HAP-1 (cell line): Measurements from ENCODE around the gene ARPC4.

Experiments
- DNase-seq, 2 experiments: peaks; one replicate each; pipeline ENCODE4 v3.0.0-alpha.2; 2016 to 2020; ENCODE audit warnings: low spot score in 2 of 2
- H3K27me3 ChIP-seq: fragments of 250-450 bp; sonication (Bioruptor Pico); 2 replicates; pipeline ENCODE4 v1.5.1; 2020; ENCODE audit warnings: low read depth, mild to moderate bottlenecking, moderate library complexity
- H3K36me3 ChIP-seq: fragments of 250-450 bp; sonication (Bioruptor Pico); replicated peaks from 2 replicates; pipeline ENCODE4 v1.5.1; 2020; ENCODE audit warnings: mild to moderate bottlenecking
- H3K4me1 ChIP-seq: fragments of 250-450 bp; sonication (Bioruptor Pico); 2 replicates; pipeline ENCODE4 v1.5.1; 2020; ENCODE audit warnings: mild to moderate bottlenecking
- H3K4me3 ChIP-seq: fragments of 250-450 bp; sonication (Bioruptor Pico); 2 replicates; pipeline ENCODE4 v1.5.1; 2020; ENCODE audit warnings: mild to moderate bottlenecking, moderate library complexity
- H3K9me3 ChIP-seq: fragments of 250-450 bp; sonication (Bioruptor Pico); 2 replicates; pipeline ENCODE4 v1.5.1; 2020; ENCODE audit warnings: mild to moderate bottlenecking, moderate library complexity
- in situ Hi-C: fragments of 300-500 bp; cut with MboI; formaldehyde crosslinking; loops from 3 replicates; pipeline ENCODE4 v1.14.3; 2020; ENCODE audit warnings: low sequenced_read_pairs, inconsistent platforms, mixed read lengths

Gene ARPC4

GRCh38 chr3:9779075-9779593, 13.7 kb upstream of the ARPC4 start:
- Histone ChIP-seq H3K4me3 (no peak overlapping the region), H3K36me3 (peaks cover 23% of the 10 kb centered on the region), H3K9me3 (no peaks in the 10 kb centered on the region), H3K4me1 (no peaks in the 10 kb centered on the region), H3K27me3 (no peaks in the 10 kb centered on the region)
- DNase-seq: no peak
- in situ Hi-C loops: no loop called here

- peaks cover 28% of the 10 kb centered on the region for H3K36me3 ChIP-seq
- H3K9me3 ChIP-seq: no peaks in the 10 kb centered on the region
- no peaks in the 10 kb centered on the region for H3K4me1 ChIP-seq
- no peak overlapping the region for H3K4me3 ChIP-seq
- in situ Hi-C loops: no loop called here
- no peak for DNase-seq
- no peaks in the 10 kb centered on the region for H3K27me3 ChIP-seq
These were observed 13.0 kb upstream of the ARPC4 start for GRCh38 chr3:9779721-9780457.

GRCh38 chr3:9780458-9780812, 12.4 kb upstream of the ARPC4 start:
- in situ Hi-C loops: no loop called here
- Histone ChIP-seq H3K4me3 (no peak overlapping the region), H3K9me3 (no peaks in the 10 kb centered on the region), H3K27me3 (no peaks in the 10 kb centered on the region), H3K36me3 (peaks cover 33% of the 10 kb centered on the region), H3K4me1 (no peaks in the 10 kb centered on the region)
- DNase-seq: no peak

GRCh38 chr3:9780910-9781309, 12.0 kb upstream of the ARPC4 start:
- DNase-seq: no peak
- Histone ChIP-seq H3K36me3 (peaks cover 36% of the 10 kb centered on the region), H3K9me3 (no peaks in the 10 kb centered on the region), H3K4me3 (no peak overlapping the region), H3K4me1 (no peaks in the 10 kb centered on the region), H3K27me3 (no peaks in the 10 kb centered on the region)
- in situ Hi-C loops: no loop called here

- in situ Hi-C loops: no loop called here
- no peaks in the 10 kb centered on the region for H3K9me3 ChIP-seq
These were observed 11.3 kb upstream of the ARPC4 start for GRCh38 chr3:9781551-9781950.

GRCh38 chr3:9781978-9782603, 10.8 kb upstream of the ARPC4 start:
- H3K36me3 ChIP-seq: peaks cover 46% of the 10 kb centered on the region
- H3K27me3 ChIP-seq: no peaks in the 10 kb centered on the region
- DNase-seq: no peak
- H3K4me3 ChIP-seq: no peak overlapping the region
- in situ Hi-C loops: no loop called here
- no peaks in the 10 kb centered on the region for H3K9me3 ChIP-seq
- H3K4me1 ChIP-seq: no peaks in the 10 kb centered on the region

More at GRCh38 chr3:9781551-9781950, 11.3 kb upstream of the ARPC4 start:
- Histone ChIP-seq H3K27me3 (no peaks in the 10 kb centered on the region), H3K4me3 (no peak overlapping the region), H3K4me1 (no peaks in the 10 kb centered on the region), H3K36me3 (peaks cover 41% of the 10 kb centered on the region)
- DNase-seq: no peak

GRCh38 chr3:9782770-9783169, 10.1 kb upstream of the ARPC4 start:
- H3K4me3 ChIP-seq: no peak overlapping the region
- H3K4me1 ChIP-seq: no peaks in the 10 kb centered on the region
- no peaks in the 10 kb centered on the region for H3K27me3 ChIP-seq
- in situ Hi-C loops: no loop called here
- peaks cover 48% of the 10 kb centered on the region for H3K36me3 ChIP-seq
- no peak for DNase-seq
- H3K9me3 ChIP-seq: no peaks in the 10 kb centered on the region

- in situ Hi-C loops: no loop called here
- DNase-seq: no peak
These were observed 8.9 kb upstream of the ARPC4 start for GRCh38 chr3:9783954-9784353.

GRCh38 chr3:9784965-9785364, 7.9 kb upstream of the ARPC4 start:
- H3K4me3 ChIP-seq: no peak overlapping the region
- no peaks in the 10 kb centered on the region for H3K4me1 ChIP-seq
- DNase-seq: no peak
- no peaks in the 10 kb centered on the region for H3K27me3 ChIP-seq
- in situ Hi-C loops: no loop called here
- peaks cover 59% of the 10 kb centered on the region for H3K36me3 ChIP-seq
- no peaks in the 10 kb centered on the region for H3K9me3 ChIP-seq

More at GRCh38 chr3:9783954-9784353, 8.9 kb upstream of the ARPC4 start:
- H3K4me3 ChIP-seq: no peak overlapping the region
- peaks cover 49% of the 10 kb centered on the region for H3K36me3 ChIP-seq
- no peaks in the 10 kb centered on the region for H3K4me1 ChIP-seq
- H3K27me3 ChIP-seq: no peaks in the 10 kb centered on the region
- no peaks in the 10 kb centered on the region for H3K9me3 ChIP-seq

- H3K4me3 ChIP-seq: no peak overlapping the region
- no peaks in the 10 kb centered on the region for H3K9me3 ChIP-seq
- in situ Hi-C loops: no loop called here
- DNase-seq: no peak
- H3K36me3 ChIP-seq: peaks cover 58% of the 10 kb centered on the region
- no peaks in the 10 kb centered on the region for H3K4me1 ChIP-seq
- H3K27me3 ChIP-seq: no peaks in the 10 kb centered on the region
These were observed 7.3 kb upstream of the ARPC4 start for GRCh38 chr3:9785602-9786001.

- H3K4me1 ChIP-seq: no peaks in the 10 kb centered on the region
- no peak overlapping the region for H3K4me3 ChIP-seq
- in situ Hi-C loops: no loop called here
- peaks cover 54% of the 10 kb centered on the region for H3K36me3 ChIP-seq
- H3K9me3 ChIP-seq: no peaks in the 10 kb centered on the region
- H3K27me3 ChIP-seq: no peaks in the 10 kb centered on the region
- no peak for DNase-seq
These were observed 6.6 kb upstream of the ARPC4 start for GRCh38 chr3:9786209-9786739.

GRCh38 chr3:9786825-9787669, 5.8 kb upstream of the ARPC4 start:
- DNase-seq: no peak
- no peaks in the 10 kb centered on the region; the same call in none of the 2 replicates for H3K4me1 ChIP-seq
- peaks cover 50% of the 10 kb centered on the region for H3K36me3 ChIP-seq

GRCh38 chr3:9787714-9788113, 5.2 kb upstream of the ARPC4 start:
- Histone ChIP-seq H3K4me1 (no peaks in the 10 kb centered on the region; the same call in none of the 2 replicates), H3K4me3 (no peak overlapping the region), H3K36me3 (peaks cover 43% of the 10 kb centered on the region), H3K9me3 (no peaks in the 10 kb centered on the region), H3K27me3 (no peaks in the 10 kb centered on the region)
- in situ Hi-C loops: no loop called here
- no peak for DNase-seq

More at GRCh38 chr3:9786825-9787669, 5.8 kb upstream of the ARPC4 start:
- H3K4me3 ChIP-seq: no peak overlapping the region
- in situ Hi-C loops: no loop called here
- no peaks in the 10 kb centered on the region for H3K27me3 ChIP-seq
- no peaks in the 10 kb centered on the region for H3K9me3 ChIP-seq
